Sigmoid colon (tissue), 4 donors: ENCODE data around the gene GNL1.

Experiments
- CTCF ChIP-seq, 4 experiments: fragments of 450-650 bp in 3 of 4; fragments of 200-600 bp in 1 of 4; IDR thresholded peaks; one replicate each; pipeline ENCODE4 v1.5.1; 2016 to 2019; ENCODE audit warnings: antibody characterized with exemption in 4 of 4, mild to moderate bottlenecking in 3 of 4, moderate library complexity in 2 of 4
- EP300 ChIP-seq, 4 donors: sonication (generic); formaldehyde crosslinking; IDR thresholded peaks; one replicate each; pipeline ENCODE4 v1.6.1; 2017; ENCODE audit warnings: antibody characterized with exemption in 4 of 4
- POLR2A ChIP-seq, 2 donors: fragments of 450-650 bp; IDR thresholded peaks; one replicate each; pipeline ENCODE4 v1.6.1; 2016; ENCODE audit warnings: antibody characterized with exemption in 2 of 2, mild to moderate bottlenecking in 2 of 2, moderate library complexity in 2 of 2

DNA sequence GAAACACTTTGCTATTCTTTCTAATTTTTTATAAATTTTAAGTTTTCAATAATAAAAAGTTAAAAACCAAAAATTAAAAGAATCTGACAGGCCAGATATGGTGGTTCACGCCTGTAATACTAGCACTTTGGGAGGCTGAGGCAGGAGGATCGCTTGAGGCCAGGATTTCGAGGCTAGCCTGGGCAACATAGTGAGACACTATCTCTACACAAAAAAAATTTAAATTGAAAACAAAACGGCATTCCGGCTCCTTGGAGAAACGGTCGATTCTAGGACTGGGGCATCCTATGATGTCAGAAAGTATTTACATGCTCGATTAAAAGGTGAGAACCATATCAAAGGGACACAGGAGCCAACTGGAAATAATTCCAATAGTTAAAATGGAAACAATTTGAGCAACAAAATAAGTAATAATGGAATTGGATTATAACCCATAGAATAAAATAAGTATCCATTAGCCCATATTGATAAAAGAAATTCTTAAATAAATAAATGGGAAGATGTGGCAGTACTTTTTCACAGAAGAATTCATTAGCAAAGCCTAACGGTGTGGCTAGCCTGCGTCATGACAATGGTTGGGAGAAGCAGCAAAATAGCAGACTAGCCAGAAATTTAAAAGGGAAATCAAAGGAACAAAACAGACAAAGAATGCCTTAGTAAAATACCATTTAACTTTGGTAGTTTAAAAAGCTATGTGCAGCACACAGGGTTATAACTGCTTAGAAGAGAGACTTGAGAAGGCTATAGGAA lies 45.7 kb downstream of the GNL1 start:
- TF ChIP-seq CTCF (IDR thresholded peaks at IDR 0.05) (no peak), EP300 (IDR thresholded peaks at IDR 0.05) (no peak), POLR2A (IDR thresholded peaks at IDR 0.05) (no peak)
